K562 (cell line): ENCODE results near the gene FAM171A2. TPM values are rescaled to one million over a fixed set of nuclear protein-coding genes. Genes with fewer than 3 reads are reported as not detected.

Source experiments
- GABPA ChIP-seq: fragments of 200-800 bp; sonication (Bioruptor generic); conservative IDR thresholded peaks from 2 replicates; pipeline ENCODE4 v1.6.1; 2016; ENCODE audit warnings: low read depth, missing genetic modification characterization, missing compliant biosample characterization
- MAZ ChIP-seq, 2 experiments: fragments of 450-650 bp in 1 of 2; sonication (generic) in 1 of 2; formaldehyde crosslinking; IDR thresholded peaks in 1 of 2; conservative IDR thresholded peaks in 1 of 2; 2 replicates each; pipeline versions ENCODE4 v1.4.0 to v1.5.0; 2020; ENCODE audit warnings: mild to moderate bottlenecking in 1 of 2, missing genetic modification reagents in 1 of 2
- MEF2D ChIP-seq: conservative IDR thresholded peaks from 2 replicates; pipeline ENCODE4 v1.6.1; 2016; ENCODE audit warnings: low read depth, missing genetic modification characterization, missing compliant biosample characterization
- RB1 ChIP-seq: fragments of 450-650 bp; IDR thresholded peaks from 2 replicates; pipeline ENCODE4 v1.6.1; 2017; ENCODE audit warnings: low read depth, mild to moderate bottlenecking
- ZNF347 ChIP-seq: fragments of 450-650 bp; formaldehyde crosslinking; IDR thresholded peaks from 2 replicates; pipeline ENCODE4 v1.4.0; 2020; ENCODE audit warnings: low read depth, mild to moderate bottlenecking, moderate library complexity
- ZNF408 ChIP-seq: fragments of 250-450 bp; sonication (Bioruptor Pico); IDR thresholded peaks from 2 replicates; pipeline ENCODE4 v1.4.0; 2020; ENCODE audit warnings: low read depth, mild to moderate bottlenecking, moderate library complexity
- ZNF444 ChIP-seq: fragments of 250-450 bp; sonication (Bioruptor Pico); IDR thresholded peaks from 2 replicates; pipeline ENCODE4 v1.4.0; 2020; ENCODE audit warnings: mild to moderate bottlenecking, moderate library complexity
- ZNF699 ChIP-seq: fragments of 250-450 bp; sonication (Bioruptor Pico); IDR thresholded peaks from 2 replicates; pipeline ENCODE4 v1.8.0; 2021; ENCODE audit warnings: mild to moderate bottlenecking, moderate library complexity; ENCODE audit not compliant: insufficient replicate concordance
- polyA plus RNA-seq, 8 experiments: library from polyadenylated mRNA; depleted of rRNA in 4 of 8; stranded (reverse) in 5 of 8; unstranded in 3 of 8; fragments of >200 nt; fragmentation: Nextera tagmentation in 2 of 8; fragmentation: Illumina TruSeq in 1 of 8; extraction: Ambion mirVana in 2 of 8; extraction: Trizol in 1 of 8; gene quantifications; 2 replicates each; pipeline versions ENCODE4 v1.2.1 to v1.2.3, GENCODE V29; 2011 to 2014; ENCODE audit warnings: inconsistent platforms in 1 of 8, missing spikeins in 1 of 8
- total RNA-seq, 7 experiments: library from RNA; depleted of rRNA in 6 of 7; stranded (reverse); fragments of >200 nt in 6 of 7; fragmentation: Illumina TruSeq in 2 of 7; extraction: Trizol in 2 of 7; gene quantifications; 2 replicates each; pipeline versions ENCODE4 v1.2.1 to v1.2.3, GENCODE V29; 2011 to 2021; ENCODE audit warnings: low replicate concordance in 1 of 7
- TF ChIP-seq, protein P1 (sequence below): fragments of 250-450 bp; sonication (Bioruptor Pico); IDR thresholded peaks from 2 replicates; pipeline ENCODE4 v1.8.0; 2021; ENCODE audit warnings: borderline replicate concordance, mild to moderate bottlenecking, moderate library complexity; ENCODE audit not compliant: poor library complexity, severe bottlenecking
- TF ChIP-seq, protein P2 (sequence below): fragments of 250-450 bp; sonication (Bioruptor Pico); IDR thresholded peaks from 2 replicates; pipeline ENCODE4 v1.9.0; 2021; ENCODE audit warnings: mild to moderate bottlenecking
- TF ChIP-seq, protein P3 (sequence below): sonication (generic); formaldehyde crosslinking; IDR thresholded peaks from 2 replicates; pipeline ENCODE4 v1.5.0; 2020; ENCODE audit warnings: missing genetic modification reagents
- TF ChIP-seq, protein P4 (sequence below): fragments of 250-450 bp; sonication (Bioruptor Pico); IDR thresholded peaks from 2 replicates; pipeline ENCODE4 v1.4.0; 2020; ENCODE audit warnings: mild to moderate bottlenecking
- TF ChIP-seq, protein P5 (sequence below): fragments of 450-650 bp; formaldehyde crosslinking; IDR thresholded peaks from 2 replicates; pipeline ENCODE4 v1.4.0; 2022; ENCODE audit warnings: missing genetic modification characterization

Gene FAM171A2
- total and polyA plus RNA-seq, 9 of the 15 experiments (the other 6 are each of a cell fraction or from before 2014, with no cell fraction given), result 0.10 to 10.2 (median 2.0) TPM; not detected in 1

DNA sequence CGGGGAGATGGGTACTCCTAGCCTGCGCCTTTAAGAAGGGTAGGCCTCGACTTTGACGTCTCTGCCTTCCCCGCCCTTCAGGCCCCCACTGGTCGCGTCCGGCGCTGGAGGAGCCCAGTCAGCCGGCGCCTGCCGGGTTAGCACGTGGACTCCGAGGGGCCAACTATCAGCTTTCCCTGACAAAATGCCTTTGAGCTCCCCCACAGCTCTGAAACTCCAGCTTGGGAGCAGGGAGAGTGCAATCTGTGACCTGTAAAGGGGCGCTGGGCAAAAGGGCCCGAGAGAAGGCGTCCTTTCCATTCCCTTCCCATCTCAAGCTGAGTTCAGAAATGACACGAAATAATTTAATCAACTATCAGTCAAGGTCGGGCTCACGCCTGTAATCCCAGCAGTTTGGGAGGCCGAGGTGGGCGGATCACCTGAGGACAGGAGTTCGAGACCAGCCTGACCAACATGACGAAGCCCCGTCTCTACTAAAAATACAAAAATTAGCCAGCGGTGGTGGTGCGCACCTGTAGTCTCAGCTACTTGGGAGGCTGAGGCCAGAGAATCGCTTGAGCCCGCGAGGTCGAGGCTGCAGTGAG is 36.7 kb downstream of the FAM171A2 start (continued):
- TF ChIP-seq, protein P1, sequence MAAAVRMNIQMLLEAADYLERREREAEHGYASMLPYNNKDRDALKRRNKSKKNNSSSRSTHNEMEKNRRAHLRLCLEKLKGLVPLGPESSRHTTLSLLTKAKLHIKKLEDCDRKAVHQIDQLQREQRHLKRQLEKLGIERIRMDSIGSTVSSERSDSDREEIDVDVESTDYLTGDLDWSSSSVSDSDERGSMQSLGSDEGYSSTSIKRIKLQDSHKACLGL (CRISPR knock-in tag), result peak; percentile 81
- no peak for TF ChIP-seq ZNF444 (CRISPR knock-in tag)
- TF ChIP-seq ZNF347, result no peak
- TF ChIP-seq, protein P2, sequence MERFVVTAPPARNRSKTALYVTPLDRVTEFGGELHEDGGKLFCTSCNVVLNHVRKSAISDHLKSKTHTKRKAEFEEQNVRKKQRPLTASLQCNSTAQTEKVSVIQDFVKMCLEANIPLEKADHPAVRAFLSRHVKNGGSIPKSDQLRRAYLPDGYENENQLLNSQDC (CRISPR knock-in tag), result no peak
- TF ChIP-seq, protein P3, sequence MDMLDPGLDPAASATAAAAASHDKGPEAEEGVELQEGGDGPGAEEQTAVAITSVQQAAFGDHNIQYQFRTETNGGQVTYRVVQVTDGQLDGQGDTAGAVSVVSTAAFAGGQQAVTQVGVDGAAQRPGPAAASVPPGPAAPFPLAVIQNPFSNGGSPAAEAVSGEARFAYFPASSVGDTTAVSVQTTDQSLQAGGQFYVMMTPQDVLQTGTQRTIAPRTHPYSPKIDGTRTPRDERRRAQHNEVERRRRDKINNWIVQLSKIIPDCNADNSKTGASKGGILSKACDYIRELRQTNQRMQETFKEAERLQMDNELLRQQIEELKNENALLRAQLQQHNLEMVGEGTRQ (CRISPR knock-in tag), result peak; percentile 79
- TF ChIP-seq RB1, result peak; percentile 53; the same call in 1 of the 2 replicates
- peak; percentile 99 for TF ChIP-seq ZNF408 (CRISPR knock-in tag)
- TF ChIP-seq, protein P4, sequence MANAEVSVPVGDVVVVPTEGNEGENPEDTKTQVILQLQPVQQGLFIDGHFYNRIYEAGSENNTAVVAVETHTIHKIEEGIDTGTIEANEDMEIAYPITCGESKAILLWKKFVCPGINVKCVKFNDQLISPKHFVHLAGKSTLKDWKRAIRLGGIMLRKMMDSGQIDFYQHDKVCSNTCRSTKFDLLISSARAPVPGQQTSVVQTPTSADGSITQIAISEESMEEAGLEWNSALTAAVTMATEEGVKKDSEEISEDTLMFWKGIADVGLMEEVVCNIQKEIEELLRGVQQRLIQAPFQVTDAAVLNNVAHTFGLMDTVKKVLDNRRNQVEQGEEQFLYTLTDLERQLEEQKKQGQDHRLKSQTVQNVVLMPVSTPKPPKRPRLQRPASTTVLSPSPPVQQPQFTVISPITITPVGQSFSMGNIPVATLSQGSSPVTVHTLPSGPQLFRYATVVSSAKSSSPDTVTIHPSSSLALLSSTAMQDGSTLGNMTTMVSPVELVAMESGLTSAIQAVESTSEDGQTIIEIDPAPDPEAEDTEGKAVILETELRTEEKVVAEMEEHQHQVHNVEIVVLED (CRISPR knock-in tag), result peak; percentile 49; the same call in 1 of the 2 replicates
- no peak for TF ChIP-seq MEF2D (tag)
- TF ChIP-seq GABPA (tag), result no peak
- TF ChIP-seq, protein P5, sequence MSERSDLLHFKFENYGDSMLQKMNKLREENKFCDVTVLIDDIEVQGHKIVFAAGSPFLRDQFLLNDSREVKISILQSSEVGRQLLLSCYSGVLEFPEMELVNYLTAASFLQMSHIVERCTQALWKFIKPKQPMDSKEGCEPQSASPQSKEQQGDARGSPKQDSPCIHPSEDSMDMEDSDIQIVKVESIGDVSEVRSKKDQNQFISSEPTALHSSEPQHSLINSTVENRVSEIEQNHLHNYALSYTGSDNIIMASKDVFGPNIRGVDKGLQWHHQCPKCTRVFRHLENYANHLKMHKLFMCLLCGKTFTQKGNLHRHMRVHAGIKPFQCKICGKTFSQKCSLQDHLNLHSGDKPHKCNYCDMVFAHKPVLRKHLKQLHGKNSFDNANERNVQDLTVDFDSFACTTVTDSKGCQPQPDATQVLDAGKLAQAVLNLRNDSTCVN (CRISPR knock-in tag), result no peak
- TF ChIP-seq MAZ (CRISPR knock-in tag; conservative IDR thresholded peaks at IDR 0.05 in 1 of 2, IDR thresholded peaks at IDR 0.05 in 1 of 2), result peak; percentile 78 to 97
- TF ChIP-seq ZNF699, result no peak
